Right lobe of liver (tissue), 4 donors: ENCODE measurements around the gene MOB1B.

ENCODE experiments used
- POLR2A ChIP-seq: fragments of 450-650 bp; IDR thresholded peaks from one replicate; pipeline ENCODE4 v1.6.1; 2017; ENCODE audit warnings: antibody characterized with exemption, mild to moderate bottlenecking
- TF ChIP-seq, protein P1 (sequence below), 4 donors: fragments of 200-600 bp in 3 of 4; fragments of 450-650 bp in 1 of 4; IDR thresholded peaks; one replicate each; pipeline versions ENCODE4 v1.5.1 to v1.8.0; 2016 to 2022; ENCODE audit warnings: antibody characterized with exemption in 4 of 4, mild to moderate bottlenecking in 2 of 4
- donor health status: DM: no; HTN: no; CAD: no.
- donor health status: DM: no; HTN: no; CAD: no.
- donor health status: DM: no; HTN: yes; CAD: no.

- TF ChIP-seq, protein P1, sequence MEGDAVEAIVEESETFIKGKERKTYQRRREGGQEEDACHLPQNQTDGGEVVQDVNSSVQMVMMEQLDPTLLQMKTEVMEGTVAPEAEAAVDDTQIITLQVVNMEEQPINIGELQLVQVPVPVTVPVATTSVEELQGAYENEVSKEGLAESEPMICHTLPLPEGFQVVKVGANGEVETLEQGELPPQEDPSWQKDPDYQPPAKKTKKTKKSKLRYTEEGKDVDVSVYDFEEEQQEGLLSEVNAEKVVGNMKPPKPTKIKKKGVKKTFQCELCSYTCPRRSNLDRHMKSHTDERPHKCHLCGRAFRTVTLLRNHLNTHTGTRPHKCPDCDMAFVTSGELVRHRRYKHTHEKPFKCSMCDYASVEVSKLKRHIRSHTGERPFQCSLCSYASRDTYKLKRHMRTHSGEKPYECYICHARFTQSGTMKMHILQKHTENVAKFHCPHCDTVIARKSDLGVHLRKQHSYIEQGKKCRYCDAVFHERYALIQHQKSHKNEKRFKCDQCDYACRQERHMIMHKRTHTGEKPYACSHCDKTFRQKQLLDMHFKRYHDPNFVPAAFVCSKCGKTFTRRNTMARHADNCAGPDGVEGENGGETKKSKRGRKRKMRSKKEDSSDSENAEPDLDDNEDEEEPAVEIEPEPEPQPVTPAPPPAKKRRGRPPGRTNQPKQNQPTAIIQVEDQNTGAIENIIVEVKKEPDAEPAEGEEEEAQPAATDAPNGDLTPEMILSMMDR (IDR thresholded peaks at IDR 0.05): no peak
- no peak for TF ChIP-seq POLR2A
Measured at GRCh38 chr4:70956549-70957210, 54.5 kb downstream of the MOB1B start.
